OCI-LY1 (cell line): Measurements from ENCODE around the gene CLEC16A.

Experiments used
- EZH2 ChIP-seq: fragments of 200-600 bp; sonication (generic), shearing (Covaris generic); IDR thresholded peaks from 2 replicates; pipeline ENCODE4 v1.8.0; 2017; ENCODE audit warnings: borderline replicate concordance, mixed run types, mild to moderate bottlenecking, antibody characterized with exemption, low read length, moderate library complexity, mixed read lengths
- TF ChIP-seq, protein P1 (sequence below): fragments of 200-600 bp; sonication (generic), shearing (Covaris generic); IDR thresholded peaks from 2 replicates; pipeline ENCODE4 v1.5.1; 2017; ENCODE audit warnings: mild to moderate bottlenecking, antibody characterized with exemption, low read length, moderate library complexity, mixed read lengths

DNA sequence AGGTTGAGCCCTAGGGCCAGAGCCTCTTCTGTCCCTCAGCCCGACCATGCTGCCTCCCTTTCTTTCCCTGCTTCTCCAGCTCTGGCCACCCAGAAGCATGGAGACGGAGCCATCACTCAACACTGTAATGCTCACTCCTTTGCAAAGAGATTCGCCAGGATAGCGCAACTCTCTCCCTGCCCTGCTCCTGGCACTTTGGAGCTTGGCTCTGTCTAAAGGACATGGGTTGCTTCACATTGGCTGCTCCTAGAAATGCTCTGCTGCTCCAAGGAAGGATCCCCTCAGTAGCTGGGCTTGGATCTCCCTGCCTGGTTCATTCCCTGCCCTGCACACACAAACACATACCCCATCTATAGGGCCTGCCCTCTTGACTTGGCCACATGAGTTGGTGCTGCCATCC, 76.0 kb downstream of the CLEC16A start:
- TF ChIP-seq, protein P1, sequence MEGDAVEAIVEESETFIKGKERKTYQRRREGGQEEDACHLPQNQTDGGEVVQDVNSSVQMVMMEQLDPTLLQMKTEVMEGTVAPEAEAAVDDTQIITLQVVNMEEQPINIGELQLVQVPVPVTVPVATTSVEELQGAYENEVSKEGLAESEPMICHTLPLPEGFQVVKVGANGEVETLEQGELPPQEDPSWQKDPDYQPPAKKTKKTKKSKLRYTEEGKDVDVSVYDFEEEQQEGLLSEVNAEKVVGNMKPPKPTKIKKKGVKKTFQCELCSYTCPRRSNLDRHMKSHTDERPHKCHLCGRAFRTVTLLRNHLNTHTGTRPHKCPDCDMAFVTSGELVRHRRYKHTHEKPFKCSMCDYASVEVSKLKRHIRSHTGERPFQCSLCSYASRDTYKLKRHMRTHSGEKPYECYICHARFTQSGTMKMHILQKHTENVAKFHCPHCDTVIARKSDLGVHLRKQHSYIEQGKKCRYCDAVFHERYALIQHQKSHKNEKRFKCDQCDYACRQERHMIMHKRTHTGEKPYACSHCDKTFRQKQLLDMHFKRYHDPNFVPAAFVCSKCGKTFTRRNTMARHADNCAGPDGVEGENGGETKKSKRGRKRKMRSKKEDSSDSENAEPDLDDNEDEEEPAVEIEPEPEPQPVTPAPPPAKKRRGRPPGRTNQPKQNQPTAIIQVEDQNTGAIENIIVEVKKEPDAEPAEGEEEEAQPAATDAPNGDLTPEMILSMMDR = no peak
- no peak for TF ChIP-seq EZH2
